Loucy (cell line): ENCODE data around the gene UTS2.

Source experiments
- CTCF ChIP-seq: fragments of 200-600 bp; sonication (generic); conservative IDR thresholded peaks from 2 replicates; pipeline ENCODE4 v1.5.1; 2014; ENCODE audit warnings: mild to moderate bottlenecking, antibody characterized with exemption, low read length
- EZH2phosphoT487 ChIP-seq: fragments of 200-600 bp; IDR thresholded peaks from 2 replicates; pipeline ENCODE4 v1.6.1; 2018; ENCODE audit warnings: antibody characterized with exemption, mild to moderate bottlenecking, moderate library complexity, borderline replicate concordance

DNA sequence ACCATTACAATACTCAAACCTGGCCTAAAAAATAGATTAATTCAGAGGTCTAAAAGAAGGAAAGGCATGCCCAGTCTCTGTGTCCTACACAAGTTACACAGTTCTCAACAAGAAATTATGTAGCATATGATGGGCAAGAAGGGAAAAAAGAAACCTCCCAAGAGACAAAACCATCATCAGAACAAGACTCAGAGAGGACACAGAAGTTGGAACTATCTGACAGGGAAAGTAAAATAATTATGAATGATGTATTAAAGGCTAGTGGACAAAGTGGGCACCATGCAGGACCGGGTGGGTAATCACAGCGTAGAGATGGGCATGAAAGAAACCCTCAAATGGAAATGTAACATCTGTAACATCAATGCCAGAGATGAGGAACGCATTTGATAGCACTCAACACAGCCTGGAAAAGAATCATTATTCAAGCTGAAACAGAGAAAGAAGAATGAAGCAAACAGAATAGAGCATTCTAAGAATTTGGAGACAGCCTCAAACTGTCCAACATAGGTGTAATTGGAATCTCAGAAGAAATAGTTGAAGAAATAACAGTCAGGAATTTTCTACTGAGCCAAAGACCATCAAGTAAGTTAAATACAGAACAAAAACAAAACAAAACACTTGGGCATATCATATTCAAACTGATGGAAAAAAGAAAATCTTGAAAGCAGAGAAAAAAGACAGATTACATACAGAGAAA lies 39.0 kb downstream of the UTS2 start:
- TF ChIP-seq CTCF (no peak), EZH2phosphoT487 (no peak)
